ENCODE data around the gene STK11IP. TPM values are rescaled to one million over a fixed set of nuclear protein-coding genes. Genes with fewer than 3 reads are reported as not detected.
A peak's percentile ranks its signal among the peaks of the same experiment; 100 is the strongest.

STK11IP gene
- polyA plus RNA-seq, 1 donor from 2014 or later = 54.9 TPM

GRCh38 chr2:219665926-219666325, 68.3 kb downstream of the STK11IP start:
- no peaks in the 10 kb centered on the region for H3K36me3 ChIP-seq (ENCODE audit: insufficient read depth, low read length)
- H3K9me3 ChIP-seq (ENCODE audit: low read length) = no peaks in the 10 kb centered on the region
- no peak overlapping the region for H3K9ac ChIP-seq (ENCODE audit: low read length)
- H3F3A ChIP-seq (ENCODE audit: insufficient read depth, low read length, poor library complexity, severe bottlenecking) = no peaks in the 10 kb centered on the region
- no peak for TF ChIP-seq TAF1 (IDR thresholded peaks at IDR 0.05; ENCODE audit: low read depth)
- peak; percentile 96 for TF ChIP-seq REST (IDR thresholded peaks at IDR 0.05; ENCODE audit: borderline replicate concordance)
- no peak for TF ChIP-seq EZH2 (IDR thresholded peaks at IDR 0.05; ENCODE audit: borderline replicate concordance, insufficient read depth, low read length, poor library complexity, severe bottlenecking)
- no peak for TF ChIP-seq SMC3 (conservative IDR thresholded peaks at IDR 0.05; ENCODE audit: poor library complexity)
- TF ChIP-seq POLR2AphosphoS5 (IDR thresholded peaks at IDR 0.05) = peak; percentile 88
- TF ChIP-seq MXI1 (conservative IDR thresholded peaks at IDR 0.05; ENCODE audit: poor library complexity, severe bottlenecking) = no peak
- no peak for TF ChIP-seq RAD21 (conservative IDR thresholded peaks at IDR 0.05)
- TF ChIP-seq EP300 (conservative IDR thresholded peaks at IDR 0.05; ENCODE audit: poor library complexity, severe bottlenecking) = peak; percentile 90
- TF ChIP-seq CTCF (IDR thresholded peaks at IDR 0.05; ENCODE audit: poor library complexity, severe bottlenecking) = no peak
- H2AFZ ChIP-seq (ENCODE audit: low read depth, low read length) = no peak overlapping the region
- H3K27ac ChIP-seq (ENCODE audit: low read length) = peak overlapping the region; percentile 71
- H3K9me2 ChIP-seq (ENCODE audit: insufficient read depth, low read length) = no peaks in the 10 kb centered on the region
- no peaks in the 10 kb centered on the region for H3K27me3 ChIP-seq (ENCODE audit: insufficient read depth, low read depth, low read length)
- H3K4me2 ChIP-seq (ENCODE audit: low read length) = no peak overlapping the region
- no peaks in the 10 kb centered on the region for H3K79me2 ChIP-seq (replicated peaks; ENCODE audit: insufficient read depth, low read length)
- H3K4me3 ChIP-seq (ENCODE audit: low read length) = peak overlapping the region; percentile 27
- H4K20me1 ChIP-seq (ENCODE audit: insufficient read depth) = no peaks in the 10 kb centered on the region

Small RNAs within 50 kb of the gene (small RNA-seq; reads per million reads assigned to genes)
- 0 to 0.42 (median 0) reads per million in 3 experiments for gene MIR3132
- gene RN7SKP213 = 0 to 0.08 (median 0) reads per million in 3 experiments

Other genes starting within 250 kb of the STK11IP start
- 11.9 and 16.7 TPM in 2 replicates for gene DNPEP, start 209.9 kb upstream of the STK11IP start, polyA plus RNA-seq
- not detected in 2 replicates for gene DES, start 179.5 kb upstream of the STK11IP start, polyA plus RNA-seq
- 58.3 and 87.6 TPM in 2 replicates for gene SPEG, start 163.0 kb upstream of the STK11IP start, polyA plus RNA-seq
- 16.9 and 20.4 TPM in 2 replicates for gene GMPPA, start 99.0 kb upstream of the STK11IP start, polyA plus RNA-seq
- 2.7 and 8.9 TPM in 2 replicates for gene ASIC4, start 83.4 kb upstream of the STK11IP start, polyA plus RNA-seq
- 24.3 and 28.6 TPM in 2 replicates for gene CHPF, start 54.0 kb upstream of the STK11IP start, polyA plus RNA-seq
- 39.3 and 44.0 TPM in 2 replicates for gene TMEM198, start 53.8 kb upstream of the STK11IP start, polyA plus RNA-seq
- gene OBSL1, start 26.3 kb upstream of the STK11IP start, polyA plus RNA-seq = 59.7 and 75.2 TPM in 2 replicates
- 2.7 and 5.6 TPM in 2 replicates for gene INHA, start 25.5 kb upstream of the STK11IP start, polyA plus RNA-seq
- gene SLC4A3, start 29.8 kb downstream of the STK11IP start, polyA plus RNA-seq = 18.7 and 25.3 TPM in 2 replicates